H9 (cell line): ENCODE results near the gene SDK1. TPM values are rescaled to one million over a fixed set of nuclear protein-coding genes. Genes with fewer than 3 reads are reported as not detected.

Source experiments
- DNase-seq: peaks from one replicate; pipeline ENCODE4 v3.0.0-alpha.2; 2017
- H2AFZ ChIP-seq: one replicate; pipeline ENCODE4 v1.6.1; 2013; ENCODE audit warnings: mild to moderate bottlenecking, low read length, control low read depth, moderate library complexity
- H2AK5ac ChIP-seq: 2 replicates; pipeline ENCODE4 v1.6.1; 2013; ENCODE audit warnings: low read length, control low read depth, mixed read lengths; ENCODE audit not compliant: insufficient read length
- H2BK120ac ChIP-seq: one replicate; pipeline ENCODE4 v1.6.1; 2013; ENCODE audit warnings: low read depth, mild to moderate bottlenecking, low read length, control low read depth, inconsistent platforms; ENCODE audit not compliant: poor library complexity, severe bottlenecking
- H2BK12ac ChIP-seq: 2 replicates; pipeline ENCODE4 v1.6.1; 2013; ENCODE audit warnings: low read length, control low read depth, mixed read lengths, low read depth; ENCODE audit not compliant: insufficient read length
- H2BK15ac ChIP-seq: 2 replicates; pipeline ENCODE4 v1.6.1; 2013; ENCODE audit warnings: low read depth, low read length, control low read depth
- H2BK20ac ChIP-seq: one replicate; pipeline ENCODE4 v1.6.1; 2013; ENCODE audit warnings: low read depth, mild to moderate bottlenecking, low read length, control low read depth, inconsistent platforms; ENCODE audit not compliant: poor library complexity, severe bottlenecking
- H2BK5ac ChIP-seq: 2 replicates; pipeline ENCODE4 v1.6.1; 2013; ENCODE audit warnings: low read length, control low read depth, mixed read lengths; ENCODE audit not compliant: insufficient read length
- H3K14ac ChIP-seq: 2 replicates; pipeline ENCODE4 v1.6.1; 2013; ENCODE audit warnings: low read length, control low read depth; ENCODE audit not compliant: insufficient read depth
- H3K18ac ChIP-seq: 2 replicates; pipeline ENCODE4 v1.6.1; 2013; ENCODE audit warnings: low read depth, mild to moderate bottlenecking, mixed read lengths, low read length, control low read depth; ENCODE audit not compliant: insufficient read length
- H3K23ac ChIP-seq: 2 replicates; pipeline ENCODE4 v1.6.1; 2013; ENCODE audit warnings: low read length, control low read depth, mixed read lengths, low read depth; ENCODE audit not compliant: insufficient read length
- H3K23me2 ChIP-seq: 2 replicates; pipeline ENCODE4 v1.6.1; 2013; ENCODE audit warnings: low read depth, mild to moderate bottlenecking, mixed read lengths, low read length, control low read depth; ENCODE audit not compliant: insufficient read length, poor library complexity, severe bottlenecking
- H3K27ac ChIP-seq: 2 replicates; pipeline ENCODE4 v1.5.1; 2013; ENCODE audit warnings: low read length, control low read depth, mixed read lengths, low read depth; ENCODE audit not compliant: insufficient read length
- H3K27me3 ChIP-seq: 2 replicates; pipeline ENCODE4 v1.6.1; 2013; ENCODE audit warnings: low read length, control low read depth, inconsistent platforms; ENCODE audit not compliant: insufficient read depth
- H3K4ac ChIP-seq: 2 replicates; pipeline ENCODE4 v1.6.1; 2013; ENCODE audit warnings: low read depth, mild to moderate bottlenecking, control low read depth, inconsistent platforms, low read length, moderate library complexity
- H3K4me1 ChIP-seq: 2 replicates; pipeline ENCODE4 v1.6.1; 2013; ENCODE audit warnings: low read length, control low read depth, inconsistent platforms; ENCODE audit not compliant: insufficient read depth
- H3K4me2 ChIP-seq: 2 replicates; pipeline ENCODE4 v1.6.1; 2013; ENCODE audit warnings: low read length, control low read depth, mixed read lengths; ENCODE audit not compliant: insufficient read length, insufficient read depth
- H3K56ac ChIP-seq: 2 replicates; pipeline ENCODE4 v1.6.1; 2013; ENCODE audit warnings: low read depth, mild to moderate bottlenecking, mixed read lengths, low read length, control low read depth; ENCODE audit not compliant: insufficient read length
- H3K79me1 ChIP-seq: 2 replicates; pipeline ENCODE4 v1.6.1; 2013; ENCODE audit warnings: low read depth, mild to moderate bottlenecking, moderate library complexity, low read length, control low read depth, inconsistent platforms; ENCODE audit not compliant: insufficient read depth, poor library complexity, severe bottlenecking
- H3K79me2 ChIP-seq: 2 replicates; pipeline ENCODE4 v1.6.1; 2013; ENCODE audit warnings: low read length, control low read depth, inconsistent platforms; ENCODE audit not compliant: insufficient read depth
- H3K9ac ChIP-seq: 2 replicates; pipeline ENCODE4 v1.6.1; 2013; ENCODE audit warnings: low read length, control low read depth, mixed read lengths; ENCODE audit not compliant: insufficient read length; ENCODE audit errors: extremely low read depth
- H3K9me3 ChIP-seq: one replicate; pipeline ENCODE4 v1.6.1; 2013; ENCODE audit warnings: low read depth, low read length, inconsistent platforms; ENCODE audit not compliant: control insufficient read depth
- H3T11ph ChIP-seq: one replicate; pipeline ENCODE4 v1.6.1; 2013; ENCODE audit warnings: mild to moderate bottlenecking, low read length, control low read depth, inconsistent platforms
- H4K20me1 ChIP-seq: one replicate; pipeline ENCODE4 v1.6.1; 2013; ENCODE audit not compliant: control insufficient read depth, insufficient read length, insufficient read depth
- H4K5ac ChIP-seq: 2 replicates; pipeline ENCODE4 v1.6.1; 2013; ENCODE audit warnings: low read depth, mild to moderate bottlenecking, mixed read lengths, low read length, control low read depth; ENCODE audit not compliant: insufficient read length
- H4K8ac ChIP-seq: replicated peaks from 2 replicates; pipeline ENCODE4 v1.6.1; 2013; ENCODE audit warnings: low read length, control low read depth, mixed read lengths, low read depth; ENCODE audit not compliant: insufficient read length
- H4K91ac ChIP-seq: 2 replicates; pipeline ENCODE4 v1.6.1; 2013; ENCODE audit warnings: low read depth, mild to moderate bottlenecking, moderate library complexity, mixed read lengths, low read length, control low read depth; ENCODE audit not compliant: insufficient read length
- H3K27ac Mint-ChIP-seq, 3 experiments: 2 replicates in 2 of 3; 3 replicates in 1 of 3; pipeline ENCODE4 v1.8.0; 2020 to 2021; ENCODE audit warnings: mixed read lengths in 3 of 3, mild to moderate bottlenecking in 1 of 3, moderate library complexity in 1 of 3
- H3K27me3 Mint-ChIP-seq: 2 replicates; pipeline ENCODE4 v1.8.0; 2021; ENCODE audit warnings: low read depth, mild to moderate bottlenecking, moderate library complexity, mixed read lengths
- H3K36me3 Mint-ChIP-seq, 3 experiments: 2 replicates in 2 of 3; 3 replicates in 1 of 3; pipeline ENCODE4 v1.8.0; 2020 to 2021; ENCODE audit warnings: low read depth in 3 of 3, mixed read lengths in 3 of 3; ENCODE audit not compliant: insufficient read depth in 1 of 3
- H3K4me1 Mint-ChIP-seq, 2 experiments: 2 replicates each; pipeline ENCODE4 v1.8.0; 2020; ENCODE audit warnings: mixed read lengths in 2 of 2
- H3K4me3 Mint-ChIP-seq, 2 experiments: 2 replicates in 1 of 2; 3 replicates in 1 of 2; pipeline ENCODE4 v1.8.0; 2020 to 2021; ENCODE audit warnings: mild to moderate bottlenecking in 2 of 2, mixed read lengths in 2 of 2, moderate library complexity in 1 of 2
- H3K9me3 Mint-ChIP-seq, 2 experiments: 2 replicates in 1 of 2; 3 replicates in 1 of 2; pipeline ENCODE4 v1.8.0; 2020; ENCODE audit warnings: mild to moderate bottlenecking in 2 of 2, mixed read lengths in 2 of 2, moderate library complexity in 1 of 2
- CTCF ChIP-seq: fragments of 200-600 bp; sonication (generic); conservative IDR thresholded peaks from 3 replicates; pipeline ENCODE4 v1.8.0; 2021; ENCODE audit warnings: antibody characterized with exemption, mild to moderate bottlenecking
- WGBS: extraction: QIAGEN DNeasy Blood & Tissue Kit; methylation state at CpG from one replicate; pipeline ENCODE4 v1.1.7; 2013; ENCODE audit warnings: missing lambda C conversion rate, low lambda C conversion rate, mixed read lengths; ENCODE audit not compliant: insufficient read length; ENCODE audit errors: extremely low coverage; 5-methylcytosine and 5-hydroxymethylcytosine counted together
- total RNA-seq: library from RNA; stranded (reverse); gene quantifications from 2 replicates; pipeline ENCODE4 v1.2.1, GENCODE V29; 2021

Gene SDK1
- total RNA-seq, 1 experiment from 2014 or later: 8.7 TPM

GRCh38 chr7:3504384-3504783, 203.3 kb downstream of the SDK1 start:
- H3K27ac Mint-ChIP-seq: no peak overlapping the region

More at GRCh38 chr7:3504384-3504783, 203.3 kb downstream of the SDK1 start:
- H3K9me3 Mint-ChIP-seq: peaks cover 44 to 53% of the 10 kb centered on the region in 2 experiments
- Histone ChIP-seq H3K27ac (no peak overlapping the region), H2BK5ac (no peak overlapping the region), H4K8ac (no peak overlapping the region), H3K4me2 (no peak overlapping the region), H3K9me3 (no peaks in the 10 kb centered on the region), H4K20me1 (no peaks in the 10 kb centered on the region), H2BK120ac (no peak overlapping the region), H3K23me2 (no peaks in the 10 kb centered on the region), H3K4me1 (no peaks in the 10 kb centered on the region), H2BK12ac (no peak overlapping the region), H3K27me3 (no peaks in the 10 kb centered on the region), H2AK5ac (no peak overlapping the region), H3K14ac (no peak overlapping the region), H4K5ac (no peak overlapping the region), H3T11ph (no peak overlapping the region), H2BK15ac (no peak overlapping the region), H3K23ac (no peak overlapping the region), H2BK20ac (no peak overlapping the region), H3K79me1 (no peaks in the 10 kb centered on the region), H3K4ac (no peak overlapping the region), H3K79me2 (no peaks in the 10 kb centered on the region), H4K91ac (no peak overlapping the region), H3K56ac (no peak overlapping the region), H3K9ac (no peak overlapping the region), H3K18ac (no peak overlapping the region), H2AFZ (no peak overlapping the region)
- H3K4me1 Mint-ChIP-seq: peaks cover under 1% of the 10 kb centered on the region in 2 experiments; a peak in 1 of 4 replicates
- DNase-seq: no peak
- no peaks in the 10 kb centered on the region for H3K27me3 Mint-ChIP-seq
- WGBS: no CpG with 5 or more reads among the region's 1 CpG
- no peak overlapping the region for H3K4me3 Mint-ChIP-seq
- no peak for TF ChIP-seq CTCF
- H3K36me3 Mint-ChIP-seq: peaks cover 11 to 51% (median 14%) of the 10 kb centered on the region in 3 experiments
